Fibroblast of lung (primary cell): ENCODE data around the gene KCNJ8. TPM values are rescaled to one million over a fixed set of nuclear protein-coding genes. Genes with fewer than 3 reads are reported as not detected.

Experiments
- DNase-seq, 2 donors: peaks; one replicate each; pipeline versions ENCODE4 v3.0.0 to v3.0.0-alpha.2; 2010; ENCODE audit warnings: low read depth in 2 of 2
- H2AFZ ChIP-seq: 2 replicates; pipeline ENCODE4 v1.5.1; 2012; ENCODE audit warnings: low read length, control low read depth, inconsistent platforms
- H3K27ac ChIP-seq: 2 replicates; pipeline ENCODE4 v1.5.1; 2011; ENCODE audit warnings: low read length, control low read depth; ENCODE audit not compliant: insufficient read depth
- H3K27me3 ChIP-seq: 2 replicates; pipeline ENCODE4 v1.5.1; 2011; ENCODE audit warnings: mild to moderate bottlenecking, low read length; ENCODE audit not compliant: control insufficient read depth, insufficient read depth
- H3K36me3 ChIP-seq: 2 replicates; pipeline ENCODE4 v1.5.1; 2011; ENCODE audit warnings: low read length; ENCODE audit not compliant: control insufficient read depth, insufficient read depth
- H3K4me1 ChIP-seq: 2 replicates; pipeline ENCODE4 v1.5.1; 2011; ENCODE audit warnings: low read length; ENCODE audit not compliant: control insufficient read depth, insufficient read depth; ENCODE audit errors: extremely low read depth
- H3K4me2 ChIP-seq: 2 replicates; pipeline ENCODE4 v1.5.1; 2011; ENCODE audit warnings: low read length, control low read depth; ENCODE audit not compliant: insufficient read depth; ENCODE audit errors: extremely low read depth
- H3K4me3 ChIP-seq, 4 experiments: fragments of 200-600 bp in 1 of 4; sonication (generic) in 1 of 4; replicated peaks in 1 of 4; 2 replicates each; pipeline ENCODE4 v1.5.1; 2011 to 2016; ENCODE audit warnings: low read length in 4 of 4, low read depth in 3 of 4, mild to moderate bottlenecking in 3 of 4, control low read depth in 2 of 4, inconsistent platforms in 1 of 4, mixed read lengths in 1 of 4; ENCODE audit not compliant: insufficient read depth in 1 of 4; ENCODE audit errors: control extremely low read depth in 1 of 4
- H3K79me2 ChIP-seq: 2 replicates; pipeline ENCODE4 v1.5.1; 2012; ENCODE audit warnings: mild to moderate bottlenecking, low read length, inconsistent platforms; ENCODE audit not compliant: control insufficient read depth, insufficient read depth
- H3K9ac ChIP-seq: 2 replicates; pipeline ENCODE4 v1.5.1; 2011; ENCODE audit warnings: mild to moderate bottlenecking, low read length, control low read depth; ENCODE audit not compliant: insufficient read depth
- H3K9me3 ChIP-seq: 2 replicates; pipeline ENCODE4 v1.5.1; 2012; ENCODE audit warnings: low read depth, low read length; ENCODE audit not compliant: control insufficient read depth, insufficient read depth
- H4K20me1 ChIP-seq: 2 replicates; pipeline ENCODE4 v1.5.1; 2011; ENCODE audit warnings: low read length; ENCODE audit not compliant: control insufficient read depth, insufficient read depth; ENCODE audit errors: extremely low read depth
- CTCF ChIP-seq, 2 donors: IDR thresholded peaks in 1 of 2; conservative IDR thresholded peaks in 1 of 2; 1 replicate in 1 of 2; 2 replicates in 1 of 2; pipeline ENCODE4 v1.5.1; 2011 to 2012; ENCODE audit warnings: low read length in 2 of 2, control low read depth in 1 of 2, inconsistent platforms in 1 of 2, low read depth in 1 of 2, mild to moderate bottlenecking in 1 of 2
- EZH2 ChIP-seq: IDR thresholded peaks from 2 replicates; pipeline ENCODE4 v1.5.1; 2012; ENCODE audit warnings: low read length, control low read depth, mild to moderate bottlenecking; ENCODE audit errors: missing control alignments
- polyA minus RNA-seq: library from RNA; depleted of rRNA, polyadenylated mRNA; stranded (reverse); fragments of >200 nt; gene quantifications from 2 replicates; pipeline ENCODE4 v1.2.3, GENCODE V29; 2011; ENCODE audit warnings: low replicate concordance
- polyA plus RNA-seq, 2 donors: library from polyadenylated mRNA; depleted of rRNA in 1 of 2; stranded (reverse) in 1 of 2; unstranded in 1 of 2; fragments of >200 nt; gene quantifications; 2 replicates each; pipeline ENCODE4 v1.2.1, GENCODE V29; 2011 to 2012; ENCODE audit warnings: missing spikeins in 1 of 2
- total RNA-seq: library from RNA; depleted of rRNA; stranded (reverse); fragments of >200 nt; gene quantifications from 2 replicates; pipeline ENCODE4 v1.2.1, GENCODE V29; 2014

Gene KCNJ8
- 7.4 and 13.2 TPM in 2 replicates for total RNA-seq
- 5.7 and 17.7 TPM in 2 replicates for polyA plus RNA-seq
- 4.2 and 11.4 TPM in 2 replicates for polyA plus RNA-seq (2012)
- polyA minus RNA-seq: 1.4 and 6.4 TPM in 2 replicates

GRCh38 chr12:21774358-21775132 is at the start of gene KCNJ8:
Gene KCNJ8, minus strand, starts transcription at chr12:21774706. Its CDS starts 1,090 bp downstream, at chr12:21773616.
- Histone ChIP-seq H3K36me3 (no peaks in the 10 kb centered on the region), H3K4me2 (peak within 1 kb of the TSS; percentile 82), H3K9me3 (no peaks in the 10 kb centered on the region), H3K9ac (peak within 1 kb of the TSS; percentile 60), H3K4me3 (peak within 1 kb of the TSS; percentile 63 to 80 (median 69)), H3K27ac (peak within 1 kb of the TSS; percentile 55), H3K4me1 (peaks cover 13% of the 10 kb centered on the region), H3K27me3 (no peaks in the 10 kb centered on the region), H3K79me2 (no peaks in the 10 kb centered on the region), H2AFZ (peak within 1 kb of the TSS; percentile 67), H4K20me1 (no peaks in the 10 kb centered on the region)
- peak; percentile 41 to 57 for DNase-seq
- TF ChIP-seq EZH2: no peak
- no peak for TF ChIP-seq CTCF (conservative IDR thresholded peaks at IDR 0.05 in 1 of 2, IDR thresholded peaks at IDR 0.05 in 1 of 2; ENCODE audit: low read depth in 1 of 2, low read length in 2 of 2)

GRCh38 chr12:21823581-21823980 is 49.1 kb upstream of the KCNJ8 start:
- H3K4me3 ChIP-seq: no peak overlapping the region
- no peaks in the 10 kb centered on the region for H3K36me3 ChIP-seq
- H3K4me1 ChIP-seq: peaks cover 6% of the 10 kb centered on the region
- no peak overlapping the region for H3K9ac ChIP-seq
- peak overlapping the region; percentile 2 for H2AFZ ChIP-seq
- peak; percentile 30 to 51 for DNase-seq
- H3K4me2 ChIP-seq: peak overlapping the region; percentile 44
- no peaks in the 10 kb centered on the region for H3K9me3 ChIP-seq
- TF ChIP-seq CTCF (conservative IDR thresholded peaks at IDR 0.05 in 1 of 2, IDR thresholded peaks at IDR 0.05 in 1 of 2; ENCODE audit: low read depth in 1 of 2, low read length in 2 of 2) (no peak), EZH2 (no peak)
- no peaks in the 10 kb centered on the region for H3K27me3 ChIP-seq
- H3K79me2 ChIP-seq: no peaks in the 10 kb centered on the region
- H3K27ac ChIP-seq: no peak overlapping the region
- H4K20me1 ChIP-seq: no peaks in the 10 kb centered on the region

DNA sequence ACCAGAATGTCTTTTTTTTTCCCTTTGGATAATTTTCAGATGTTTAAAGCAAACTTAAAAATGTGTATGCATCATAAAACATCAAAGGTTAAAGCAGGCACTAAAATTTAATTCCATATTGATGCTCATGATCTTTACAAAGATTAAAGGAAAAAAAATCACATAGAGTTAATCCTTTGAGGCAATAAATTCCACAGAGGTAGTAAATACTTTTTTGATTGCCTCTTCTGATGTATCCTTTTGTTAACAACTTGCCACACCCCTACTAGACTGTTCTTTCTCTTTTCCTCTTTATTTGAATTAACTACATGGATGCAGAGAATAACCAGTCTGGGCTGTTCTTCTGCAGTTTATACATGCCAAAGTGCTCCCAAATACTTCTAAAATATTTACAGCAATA is 45.2 kb upstream of the KCNJ8 start:
- TF ChIP-seq CTCF (conservative IDR thresholded peaks at IDR 0.05 in 1 of 2, IDR thresholded peaks at IDR 0.05 in 1 of 2; ENCODE audit: low read depth in 1 of 2, low read length in 2 of 2) (no peak), EZH2 (no peak)
- H3K4me2 ChIP-seq: peak overlapping the region; percentile 48
- no peaks in the 10 kb centered on the region for H3K79me2 ChIP-seq
- H3K4me3 ChIP-seq: no peak overlapping the region
- no peak overlapping the region for H3K27ac ChIP-seq
- no peaks in the 10 kb centered on the region for H3K36me3 ChIP-seq
- H3K27me3 ChIP-seq: no peaks in the 10 kb centered on the region
- H2AFZ ChIP-seq: no peak overlapping the region
- no peaks in the 10 kb centered on the region for H4K20me1 ChIP-seq
- no peak overlapping the region for H3K9ac ChIP-seq
- no peaks in the 10 kb centered on the region for H3K9me3 ChIP-seq
- no peak for DNase-seq
- H3K4me1 ChIP-seq: peaks cover 6% of the 10 kb centered on the region
